Measurements from ENCODE around the gene CARM1. TPM values are rescaled to one million over a fixed set of nuclear protein-coding genes. Genes with fewer than 3 reads are reported as not detected.
A peak's percentile ranks its signal among the peaks of the same experiment; 100 is the strongest.

Gene CARM1
- total and polyA plus RNA-seq, 8 donors: 5.2 to 21.0 (median 16.9) TPM

- H3K27ac ChIP-seq: no peak overlapping the region
- no peaks in the 10 kb centered on the region for H3K9me3 ChIP-seq
- peaks cover 13 to 68% (median 35%) of the 10 kb centered on the region in 4 donors for H3K4me1 ChIP-seq
- no peak overlapping the region for H3K4me3 ChIP-seq
- H3K36me3 ChIP-seq: no peaks in the 10 kb centered on the region
- TF ChIP-seq CTCF (IDR thresholded peaks at IDR 0.05): no peak
- no peak for TF ChIP-seq POLR2A (IDR thresholded peaks at IDR 0.05)
- no peak for TF ChIP-seq EP300 (IDR thresholded peaks at IDR 0.05)
- TF ChIP-seq POLR2AphosphoS5 (IDR thresholded peaks at IDR 0.05): no peak
- intact Hi-C loops (cut with DNase I; ENCODE audit: low total_unique reads): no loop called here
- DNase-seq: no peak
- H3K27me3 ChIP-seq: no peaks in the 10 kb centered on the region
- 92 to 99% (median 97%) methylated on average over 4 of the region's 4 CpGs for WGBS, 5 donors
These were observed 93.5 kb downstream of the CARM1 start for GRCh38 chr19:10964903-10965302.

- 75 to 87% (median 81%) methylated on average over 6 of the region's 6 CpGs for WGBS, 5 donors
- intact Hi-C loops (cut with DNase I; ENCODE audit: low total_unique reads): no loop called here
- Histone ChIP-seq H3K4me1 (peaks cover 11 to 68% (median 33%) of the 10 kb centered on the region in 4 donors), H3K36me3 (no peaks in the 10 kb centered on the region), H3K4me3 (no peak overlapping the region), H3K9me3 (no peaks in the 10 kb centered on the region), H3K27ac (no peak overlapping the region), H3K27me3 (no peaks in the 10 kb centered on the region)
- TF ChIP-seq POLR2A (IDR thresholded peaks at IDR 0.05) (no peak), POLR2AphosphoS5 (IDR thresholded peaks at IDR 0.05) (no peak), EP300 (IDR thresholded peaks at IDR 0.05) (no peak), CTCF (IDR thresholded peaks at IDR 0.05) (no peak)
- DNase-seq: no peak
These were observed 94.0 kb downstream of the CARM1 start for GRCh38 chr19:10965398-10965797.

- Histone ChIP-seq H3K9me3 (no peaks in the 10 kb centered on the region), H3K4me3 (no peak overlapping the region), H3K27me3 (no peaks in the 10 kb centered on the region), H3K4me1 (peaks cover 11 to 73% (median 33%) of the 10 kb centered on the region in 4 donors), H3K27ac (no peak overlapping the region), H3K36me3 (no peaks in the 10 kb centered on the region)
- DNase-seq: no peak
- WGBS, 5 donors: 79 to 92% (median 88%) methylated on average over 7 to 8 of the region's 8 CpGs
- intact Hi-C loops (cut with DNase I; ENCODE audit: low total_unique reads): no loop called here
- TF ChIP-seq POLR2A (IDR thresholded peaks at IDR 0.05) (no peak), EP300 (IDR thresholded peaks at IDR 0.05) (no peak), CTCF (IDR thresholded peaks at IDR 0.05) (no peak)
These were observed 95.5 kb downstream of the CARM1 start for GRCh38 chr19:10966809-10967208.

DNA sequence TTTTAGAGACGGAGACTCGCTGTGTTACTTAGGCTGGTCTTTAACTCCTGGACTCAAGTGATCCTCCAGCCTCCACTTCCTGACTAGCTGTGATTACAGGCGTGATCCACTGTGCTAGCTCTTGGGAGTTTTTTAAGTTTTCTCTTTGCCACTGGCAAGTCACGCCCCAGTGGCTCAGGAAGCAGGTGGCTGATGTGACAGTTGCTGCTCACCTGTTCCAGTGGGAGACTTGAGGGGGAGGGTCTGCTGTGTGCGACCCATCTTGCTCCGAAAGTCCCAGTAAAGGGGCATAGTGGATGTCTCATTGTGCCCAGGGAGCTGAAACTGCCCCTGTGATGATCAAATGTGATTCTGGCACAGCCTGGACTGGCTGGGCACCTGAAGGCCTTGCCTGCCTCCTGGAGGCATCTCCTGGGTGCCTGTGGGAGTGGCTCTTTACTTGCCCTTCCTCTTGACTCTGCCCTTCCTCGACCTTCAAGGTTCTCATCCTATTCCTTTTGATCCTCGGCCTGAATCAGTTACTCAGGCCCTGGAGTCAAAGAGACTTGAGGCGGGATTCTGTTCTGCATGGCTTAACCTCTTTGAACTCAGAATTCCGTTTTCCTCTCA, 97.3 kb downstream of the CARM1 start:
- Histone ChIP-seq H3K27me3 (no peaks in the 10 kb centered on the region), H3K27ac (peak overlapping the region in 2 of 5 donors; percentile 28 to 42), H3K4me1 (peaks cover 0 to 55% (median 15%) of the 10 kb centered on the region in 4 donors), H3K36me3 (no peaks in the 10 kb centered on the region), H3K9me3 (no peaks in the 10 kb centered on the region), H3K4me3 (no peak overlapping the region)
- WGBS, 5 donors: 54 to 70% (median 60%) methylated on average over 8 to 10 of the region's 10 CpGs
- TF ChIP-seq POLR2A (IDR thresholded peaks at IDR 0.05): no peak
- no peak for TF ChIP-seq POLR2AphosphoS5 (IDR thresholded peaks at IDR 0.05)
- TF ChIP-seq EP300 (IDR thresholded peaks at IDR 0.05): no peak
- no peak for TF ChIP-seq CTCF (IDR thresholded peaks at IDR 0.05)
- no peak for DNase-seq
- intact Hi-C loops (cut with DNase I; ENCODE audit: low total_unique reads): no loop called here

Data from stomach (tissue), 9 donors.